GM20000 (cell line): ENCODE measurements around the gene PTPN1.
"Not testable (repeated sequence)": the region's sequence is repeated elsewhere in the genome, so short reads cannot be mapped to it uniquely, and the experiment has no call there.

Experiments used
- DNase-seq: peaks from one replicate; pipeline ENCODE4 v3.0.0; 2012; ENCODE audit warnings: low spot score
- TF ChIP-seq, protein P1 (sequence below): IDR thresholded peaks from 2 replicates; pipeline ENCODE4 v1.5.1; 2012; ENCODE audit warnings: mild to moderate bottlenecking, control low read depth; ENCODE audit errors: extremely low read depth, missing control alignments

The PTPN1 gene

GRCh38 chr20:50496773-50497385, 13.3 kb upstream of the PTPN1 start:
- DNase-seq: no peak
- TF ChIP-seq, protein P1, sequence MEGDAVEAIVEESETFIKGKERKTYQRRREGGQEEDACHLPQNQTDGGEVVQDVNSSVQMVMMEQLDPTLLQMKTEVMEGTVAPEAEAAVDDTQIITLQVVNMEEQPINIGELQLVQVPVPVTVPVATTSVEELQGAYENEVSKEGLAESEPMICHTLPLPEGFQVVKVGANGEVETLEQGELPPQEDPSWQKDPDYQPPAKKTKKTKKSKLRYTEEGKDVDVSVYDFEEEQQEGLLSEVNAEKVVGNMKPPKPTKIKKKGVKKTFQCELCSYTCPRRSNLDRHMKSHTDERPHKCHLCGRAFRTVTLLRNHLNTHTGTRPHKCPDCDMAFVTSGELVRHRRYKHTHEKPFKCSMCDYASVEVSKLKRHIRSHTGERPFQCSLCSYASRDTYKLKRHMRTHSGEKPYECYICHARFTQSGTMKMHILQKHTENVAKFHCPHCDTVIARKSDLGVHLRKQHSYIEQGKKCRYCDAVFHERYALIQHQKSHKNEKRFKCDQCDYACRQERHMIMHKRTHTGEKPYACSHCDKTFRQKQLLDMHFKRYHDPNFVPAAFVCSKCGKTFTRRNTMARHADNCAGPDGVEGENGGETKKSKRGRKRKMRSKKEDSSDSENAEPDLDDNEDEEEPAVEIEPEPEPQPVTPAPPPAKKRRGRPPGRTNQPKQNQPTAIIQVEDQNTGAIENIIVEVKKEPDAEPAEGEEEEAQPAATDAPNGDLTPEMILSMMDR: no peak

GRCh38 chr20:50498071-50498776, 12.0 kb upstream of the PTPN1 start:
- no peak for DNase-seq
- TF ChIP-seq, protein P1: no peak

- DNase-seq: no peak
- TF ChIP-seq, protein P1: no peak
Measured at GRCh38 chr20:50499938-50500337, 10.2 kb upstream of the PTPN1 start.

GRCh38 chr20:50501972-50502745, 8.0 kb upstream of the PTPN1 start:
- TF ChIP-seq, protein P1: no peak

DNA sequence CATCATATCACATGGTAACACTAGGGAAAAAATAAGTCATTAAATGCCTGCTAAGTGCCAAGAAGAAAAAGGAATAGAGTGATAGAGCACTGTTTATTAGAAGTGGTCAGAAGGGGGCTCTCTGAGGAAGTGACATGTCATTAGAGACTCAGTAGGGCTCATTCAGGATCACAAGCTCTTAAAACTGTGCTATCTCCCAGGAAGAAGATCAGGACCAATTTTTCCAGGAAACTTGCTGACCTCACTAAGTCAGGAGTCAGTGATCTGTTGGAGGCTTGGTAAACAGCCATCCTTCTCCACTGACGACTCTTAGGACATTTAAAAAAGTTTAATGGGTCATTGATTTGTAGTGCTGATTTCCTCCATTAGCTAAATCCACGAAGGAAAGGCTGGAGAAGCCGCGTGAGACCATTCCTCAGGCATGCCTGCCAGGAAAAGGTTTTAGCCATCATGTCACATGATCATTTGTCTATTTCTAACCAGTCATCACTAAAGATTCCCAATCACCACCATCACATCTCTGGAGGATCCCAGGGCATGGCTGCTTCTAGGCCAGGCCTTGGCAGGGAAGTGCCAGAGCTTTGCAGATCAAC, 5.9 kb upstream of the PTPN1 start:
- TF ChIP-seq, protein P1: no peak
- DNase-seq: no peak

More at GRCh38 chr20:50501972-50502745, 8.0 kb upstream of the PTPN1 start:
- no peak for DNase-seq

- TF ChIP-seq, protein P1: no peak
- no peak for DNase-seq
Measured at GRCh38 chr20:50506270-50506579, 4.0 kb upstream of the PTPN1 start.

- DNase-seq: not testable (repeated sequence)
Measured at GRCh38 chr20:50507745-50508144, 2.4 kb upstream of the PTPN1 start.
